Esophagus (tissue), 2 donors: Measurements from ENCODE around the gene TCIRG1. TPM values are rescaled to one million over a fixed set of nuclear protein-coding genes. Genes with fewer than 3 reads are reported as not detected.

Experiments
- H3K27ac ChIP-seq, 2 donors: one replicate each; pipeline ENCODE4 v1.5.1; 2013; ENCODE audit warnings: low read depth in 2 of 2, mild to moderate bottlenecking in 2 of 2, inconsistent platforms in 1 of 2, low read length in 1 of 2, moderate library complexity in 1 of 2
- H3K27me3 ChIP-seq, 2 donors: one replicate each; pipeline ENCODE4 v1.6.1; 2013; ENCODE audit warnings: low read length in 2 of 2, control low read depth in 1 of 2, mild to moderate bottlenecking in 1 of 2; ENCODE audit not compliant: insufficient read depth in 2 of 2, control insufficient read depth in 1 of 2
- H3K36me3 ChIP-seq, 2 donors: one replicate each; pipeline ENCODE4 v1.6.1; 2013; ENCODE audit warnings: low read length in 1 of 2; ENCODE audit not compliant: control insufficient read depth in 2 of 2, insufficient read depth in 2 of 2
- H3K4me1 ChIP-seq, 2 donors: one replicate each; pipeline ENCODE4 v1.6.1; 2013; ENCODE audit warnings: low read length in 1 of 2; ENCODE audit not compliant: control insufficient read depth in 2 of 2, insufficient read depth in 2 of 2
- H3K4me3 ChIP-seq, 2 donors: one replicate each; pipeline ENCODE4 v1.5.1; 2013; ENCODE audit warnings: low read length in 2 of 2, mild to moderate bottlenecking in 2 of 2, low read depth in 1 of 2, moderate library complexity in 1 of 2
- H3K9me3 ChIP-seq, 2 donors: one replicate each; pipeline ENCODE4 v1.6.1; 2013; ENCODE audit warnings: mild to moderate bottlenecking in 2 of 2, low read depth in 1 of 2, low read length in 1 of 2, moderate library complexity in 1 of 2; ENCODE audit not compliant: control insufficient read depth in 2 of 2, insufficient read depth in 1 of 2
- WGBS, 2 donors: extraction: QIAGEN DNeasy Blood & Tissue Kit; methylation state at CpG; one replicate each; pipeline ENCODE4 v1.1.7; 2013; 5-methylcytosine and 5-hydroxymethylcytosine counted together
- polyA plus RNA-seq, 2 donors: library from polyadenylated mRNA; stranded (reverse); fragments of 200-250 nt; gene quantifications; one replicate each; pipeline ENCODE4 v1.2.3, GENCODE V29; 2013
- donor health status: healthy with polysubstance abuse.
- donor health status: Bipolar disorder and iron deficiency.

TCIRG1 gene
- polyA plus RNA-seq, 2 donors: 51.0 to 74.0 TPM

DNA sequence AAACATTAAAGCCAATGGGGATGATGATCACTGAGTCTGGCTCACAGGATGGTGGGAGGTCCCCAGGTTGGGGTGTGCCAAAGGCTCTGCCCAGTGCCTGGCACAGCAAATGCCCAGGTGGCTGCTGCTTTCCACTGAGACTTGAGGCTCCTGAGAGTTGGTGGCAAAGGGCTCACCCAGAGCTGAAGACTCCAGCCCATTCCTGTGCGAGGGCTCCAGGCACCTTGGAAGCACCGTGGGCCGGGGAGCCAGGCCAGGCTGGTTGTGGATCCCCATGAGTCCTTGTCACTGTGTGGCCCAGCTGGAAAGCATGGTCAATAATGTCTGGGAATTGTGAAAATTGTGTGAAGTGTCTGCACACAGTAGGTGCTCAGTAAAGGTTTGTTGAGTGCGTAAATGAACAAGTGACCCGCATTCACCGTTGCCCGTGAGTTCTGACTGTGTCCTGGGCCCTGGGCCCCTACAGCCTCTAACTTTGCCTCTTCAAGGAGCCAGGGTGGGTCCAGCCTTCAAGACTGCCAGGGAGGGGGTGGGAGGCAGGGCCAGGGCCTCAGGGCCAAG is 32.1 kb upstream of the TCIRG1 start:
- no peaks in the 10 kb centered on the region for H3K27me3 ChIP-seq
- no peak overlapping the region for H3K4me3 ChIP-seq
- 96% methylated on average over 7 of the region's 7 CpGs for WGBS, 2 donors
- peaks cover 0 to 24% of the 10 kb centered on the region in 2 donors for H3K4me1 ChIP-seq
- no peaks in the 10 kb centered on the region for H3K9me3 ChIP-seq
- no peaks in the 10 kb centered on the region for H3K36me3 ChIP-seq
- no peak overlapping the region for H3K27ac ChIP-seq

DNA sequence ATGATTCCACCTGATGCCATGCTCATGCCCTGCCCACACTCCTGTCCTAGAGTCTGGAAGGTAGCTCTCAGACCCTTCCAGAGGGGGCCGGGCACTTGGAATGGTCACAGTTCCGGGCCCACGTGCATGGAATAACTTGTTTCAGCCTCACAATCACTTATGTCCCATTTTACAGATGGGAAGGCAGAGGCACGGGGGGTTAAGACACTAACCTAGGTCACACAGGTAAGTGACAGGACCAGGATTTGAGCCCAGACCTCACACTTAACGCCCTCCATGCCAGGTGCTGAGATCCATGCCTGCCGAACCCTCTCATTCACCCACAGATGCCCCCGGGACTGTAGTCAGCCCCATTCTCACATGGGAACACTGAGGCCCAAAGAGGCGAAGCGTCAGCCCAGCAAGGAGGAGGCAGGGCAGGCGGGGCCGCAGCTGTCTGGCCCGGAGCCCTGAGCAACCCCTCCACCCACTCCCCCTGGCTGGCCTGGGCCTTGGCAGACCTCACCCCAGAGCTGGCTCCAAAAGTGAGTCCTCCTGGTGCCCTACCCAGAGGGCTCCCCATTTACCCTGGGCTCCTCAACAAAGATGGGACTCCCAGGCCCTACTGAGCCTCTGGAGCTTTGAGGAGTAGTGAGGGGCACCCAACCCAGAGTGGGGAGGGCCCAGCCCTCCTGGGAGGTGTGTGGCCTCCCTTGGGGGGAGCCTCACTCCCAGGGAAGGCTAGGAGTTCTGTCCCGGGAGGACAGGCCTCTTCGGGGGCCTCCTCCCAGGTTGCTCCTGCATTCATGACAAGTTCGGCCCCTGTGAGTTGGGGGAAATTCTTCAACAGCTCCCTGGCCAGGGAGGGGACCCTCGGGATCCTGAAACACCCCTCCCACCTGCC is 31.1 kb upstream of the TCIRG1 start:
- no peak overlapping the region for H3K4me3 ChIP-seq
- no peak overlapping the region for H3K27ac ChIP-seq
- no peaks in the 10 kb centered on the region for H3K27me3 ChIP-seq
- 79 to 84% methylated on average over 16 of the region's 16 CpGs for WGBS, 2 donors
- H3K9me3 ChIP-seq: no peaks in the 10 kb centered on the region
- H3K4me1 ChIP-seq: peaks cover 0 to 20% of the 10 kb centered on the region in 2 donors
- H3K36me3 ChIP-seq: no peaks in the 10 kb centered on the region

DNA sequence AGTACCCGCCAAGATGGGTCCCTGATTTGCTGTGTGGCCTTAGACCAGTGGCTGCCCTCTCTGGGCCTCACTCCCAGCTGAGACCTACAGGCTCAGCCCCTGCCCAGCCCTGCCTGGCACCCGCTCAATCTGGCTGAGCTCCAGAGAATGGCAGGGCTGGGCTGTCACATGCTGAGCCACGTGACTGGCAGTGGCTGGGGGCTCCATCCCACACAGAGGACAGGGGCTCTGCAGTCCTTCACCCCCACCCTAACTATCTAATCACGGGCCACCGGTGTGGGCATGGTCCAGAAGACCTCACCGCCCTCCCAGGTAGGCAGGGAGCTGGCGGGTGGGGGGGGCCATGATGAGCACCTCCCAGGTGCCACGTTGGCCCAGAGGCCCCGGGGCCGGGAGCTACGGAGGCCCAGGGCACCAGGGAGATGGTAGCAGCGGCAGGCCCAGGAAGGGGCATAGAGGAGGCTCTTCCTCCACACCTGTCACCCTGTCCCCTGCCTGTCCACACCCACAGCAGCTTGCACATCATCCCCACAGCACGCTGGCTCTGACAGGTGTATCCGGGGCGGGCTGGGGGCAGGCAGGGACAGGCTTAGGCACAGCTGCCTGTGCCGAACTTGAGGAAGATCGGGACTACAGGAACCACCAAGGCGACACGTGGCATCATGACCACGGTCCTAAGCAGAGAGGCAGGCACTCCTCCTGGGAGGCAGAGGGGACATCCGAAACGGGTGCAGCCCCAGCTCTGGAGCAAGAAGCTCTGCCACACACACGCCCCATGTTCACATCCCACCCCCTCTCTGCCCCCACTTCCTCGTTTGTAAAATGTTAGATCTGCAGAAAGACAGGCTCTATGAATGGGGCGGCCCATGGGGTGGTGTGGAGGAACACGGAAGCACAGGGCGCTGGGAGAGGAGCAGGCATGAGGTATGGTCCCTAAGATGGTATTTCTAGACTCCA is 30.2 kb upstream of the TCIRG1 start:
- Histone ChIP-seq H3K9me3 (no peaks in the 10 kb centered on the region), H3K4me1 (peaks cover 0 to 17% of the 10 kb centered on the region in 2 donors), H3K4me3 (no peak overlapping the region), H3K27me3 (no peaks in the 10 kb centered on the region), H3K36me3 (no peaks in the 10 kb centered on the region), H3K27ac (peak overlapping the region in 1 of 2 donors; percentile 68)
- WGBS, 2 donors: 50 to 54% methylated on average over 24 to 27 of the region's 27 CpGs

DNA sequence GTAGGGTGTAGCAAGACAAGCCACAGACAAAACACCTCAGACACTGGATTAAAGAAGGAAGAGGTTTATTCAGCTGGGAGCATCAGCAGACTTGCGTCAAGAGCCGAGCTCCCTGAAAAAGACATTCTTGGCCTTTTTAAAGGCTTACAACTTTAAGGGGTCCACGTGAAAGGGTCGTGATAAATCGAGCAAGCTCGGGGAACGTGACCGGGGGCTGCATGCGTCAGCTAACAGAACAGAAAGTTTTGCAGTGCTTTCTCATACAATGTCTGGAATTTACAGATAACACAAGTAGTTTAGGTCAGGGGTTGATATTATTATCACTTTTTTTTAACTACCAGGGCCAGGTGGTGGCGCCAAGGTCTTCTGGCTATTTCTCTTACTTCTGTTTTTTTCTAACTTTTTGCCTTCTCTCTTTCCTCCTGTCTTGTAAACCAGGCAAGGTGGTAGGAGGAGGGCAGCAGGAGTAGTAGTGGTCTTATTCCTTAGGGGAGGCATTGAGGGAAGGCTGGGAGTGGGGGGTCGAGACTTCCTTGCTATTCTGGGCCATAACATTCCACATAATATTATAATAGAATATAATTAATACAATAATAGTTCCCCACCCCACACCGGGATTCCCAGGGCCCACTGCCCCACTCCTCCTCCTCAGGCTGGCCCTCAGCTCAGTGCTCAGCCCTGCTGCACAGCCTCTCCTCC is 29.3 kb upstream of the TCIRG1 start:
- Histone ChIP-seq H3K4me3 (no peak overlapping the region), H3K27me3 (no peaks in the 10 kb centered on the region), H3K9me3 (no peaks in the 10 kb centered on the region), H3K36me3 (no peaks in the 10 kb centered on the region), H3K27ac (peak overlapping the region; percentile 81 to 84), H3K4me1 (peaks cover 0 to 23% of the 10 kb centered on the region in 2 donors)
- 54 to 72% methylated on average over 12 of the region's 12 CpGs for WGBS, 2 donors

DNA sequence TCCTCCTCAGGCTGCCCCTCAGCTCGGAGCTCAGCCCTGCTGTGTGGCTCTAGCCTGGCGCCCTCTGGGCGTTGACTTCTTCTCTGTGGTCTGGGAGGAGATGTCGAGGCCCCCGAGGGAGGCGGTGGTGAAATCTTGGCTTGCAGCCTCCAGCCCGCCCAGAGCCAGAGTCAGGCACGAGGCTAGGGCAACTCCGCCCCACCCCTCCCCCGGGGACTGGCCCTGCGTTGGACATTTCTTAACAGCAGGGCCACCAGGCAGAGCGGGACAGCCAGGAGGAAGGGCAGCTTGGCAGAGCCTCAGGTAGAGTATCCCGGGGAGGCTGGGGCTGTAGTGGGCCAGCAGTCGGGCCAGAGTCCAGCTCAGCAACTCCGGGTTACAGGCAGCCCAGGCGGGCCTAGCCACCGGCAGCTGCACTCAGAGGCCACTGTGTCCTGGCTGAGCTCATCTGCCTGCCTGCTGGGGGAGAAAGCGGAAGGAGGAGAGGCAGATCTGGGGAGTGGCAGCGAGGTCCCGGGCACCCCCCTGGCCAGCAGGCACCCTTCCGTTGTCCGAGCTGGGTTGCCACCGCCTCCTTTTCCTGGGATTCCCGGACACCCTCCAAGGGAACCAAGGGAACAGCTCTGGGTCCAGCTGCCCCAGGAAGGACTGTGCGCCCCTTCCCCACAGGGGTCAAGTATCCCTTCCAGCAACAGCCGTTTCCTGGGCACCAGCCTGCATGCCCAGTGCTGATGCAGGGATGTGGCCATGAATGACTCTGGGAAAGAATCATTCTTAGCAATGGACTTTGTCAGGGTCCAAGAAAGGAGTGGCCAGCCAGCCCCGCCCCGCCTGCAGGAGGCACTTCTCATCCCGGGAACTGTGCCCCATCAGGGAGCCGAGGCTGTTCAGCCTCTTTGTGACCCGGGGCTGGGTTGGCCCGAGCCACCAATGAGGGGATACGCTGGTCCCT is 28.5 kb upstream of the TCIRG1 start, which contains the start of gene ALDH3B1:
Gene ALDH3B1 (plus strand): TSS at position 238 of the 952 bp plus-strand sequence. CDS start 4,971 bp downstream, outside the sequence.
- Histone ChIP-seq H3K4me1 (peaks cover 3 to 29% of the 10 kb centered on the region in 2 donors), H3K27ac (peak within 1 kb of the TSS; percentile 81 to 84), H3K9me3 (no peaks in the 10 kb centered on the region), H3K4me3 (peak within 1 kb of the TSS in 1 of 2 donors; percentile 27), H3K36me3 (no peaks in the 10 kb centered on the region), H3K27me3 (no peaks in the 10 kb centered on the region)
- WGBS, 2 donors: 24 to 28% methylated on average over 33 of the region's 33 CpGs

DNA sequence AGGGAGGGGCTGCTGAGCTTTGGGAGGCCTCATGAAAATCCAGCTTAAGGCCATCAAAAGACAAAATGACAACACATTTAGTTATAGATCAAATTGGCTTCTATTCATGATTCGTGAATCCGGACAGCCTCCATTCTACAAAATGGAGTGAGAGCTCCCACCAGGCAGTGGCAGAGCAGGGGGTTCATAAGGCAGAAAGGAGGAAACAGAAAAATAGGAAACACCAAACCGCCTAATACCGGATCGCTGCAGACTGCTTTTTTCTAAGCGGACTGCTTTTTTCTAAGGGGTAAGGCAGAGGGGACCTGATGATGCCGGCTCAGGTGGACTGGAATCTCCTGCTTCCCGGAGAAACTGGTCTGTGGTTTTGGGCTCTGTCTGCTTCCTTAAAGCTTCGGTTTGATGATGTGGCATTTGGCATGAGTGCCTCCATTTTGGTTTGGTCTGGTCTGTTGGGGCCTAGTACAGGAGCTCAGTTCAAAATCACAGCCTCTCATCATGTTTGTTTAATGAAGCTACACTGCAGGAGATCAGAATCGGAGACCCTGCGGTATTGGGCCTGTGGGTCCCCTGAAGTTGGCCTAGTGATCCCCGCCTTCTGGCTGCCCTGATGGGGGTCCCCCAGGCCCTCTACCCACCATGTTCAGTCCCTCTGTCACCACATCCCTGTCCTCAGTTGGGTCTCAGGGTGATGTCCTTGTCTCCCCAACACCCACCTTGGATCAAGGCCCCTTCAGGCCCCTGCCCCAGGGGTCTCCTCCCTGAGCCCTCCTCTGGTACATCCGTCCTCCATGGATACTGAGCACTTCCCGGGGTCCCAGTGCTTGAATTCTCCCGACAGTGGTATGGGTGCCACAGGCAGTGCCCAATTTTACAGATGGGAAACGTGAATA is 27.5 kb upstream of the TCIRG1 start:
- 83 to 85% methylated on average over 16 of the region's 16 CpGs for WGBS, 2 donors
- Histone ChIP-seq H3K36me3 (no peaks in the 10 kb centered on the region), H3K27ac (peak overlapping the region in 1 of 2 donors; percentile 84), H3K4me3 (no peak overlapping the region), H3K27me3 (no peaks in the 10 kb centered on the region), H3K4me1 (peaks cover 3 to 33% of the 10 kb centered on the region in 2 donors), H3K9me3 (no peaks in the 10 kb centered on the region)

DNA sequence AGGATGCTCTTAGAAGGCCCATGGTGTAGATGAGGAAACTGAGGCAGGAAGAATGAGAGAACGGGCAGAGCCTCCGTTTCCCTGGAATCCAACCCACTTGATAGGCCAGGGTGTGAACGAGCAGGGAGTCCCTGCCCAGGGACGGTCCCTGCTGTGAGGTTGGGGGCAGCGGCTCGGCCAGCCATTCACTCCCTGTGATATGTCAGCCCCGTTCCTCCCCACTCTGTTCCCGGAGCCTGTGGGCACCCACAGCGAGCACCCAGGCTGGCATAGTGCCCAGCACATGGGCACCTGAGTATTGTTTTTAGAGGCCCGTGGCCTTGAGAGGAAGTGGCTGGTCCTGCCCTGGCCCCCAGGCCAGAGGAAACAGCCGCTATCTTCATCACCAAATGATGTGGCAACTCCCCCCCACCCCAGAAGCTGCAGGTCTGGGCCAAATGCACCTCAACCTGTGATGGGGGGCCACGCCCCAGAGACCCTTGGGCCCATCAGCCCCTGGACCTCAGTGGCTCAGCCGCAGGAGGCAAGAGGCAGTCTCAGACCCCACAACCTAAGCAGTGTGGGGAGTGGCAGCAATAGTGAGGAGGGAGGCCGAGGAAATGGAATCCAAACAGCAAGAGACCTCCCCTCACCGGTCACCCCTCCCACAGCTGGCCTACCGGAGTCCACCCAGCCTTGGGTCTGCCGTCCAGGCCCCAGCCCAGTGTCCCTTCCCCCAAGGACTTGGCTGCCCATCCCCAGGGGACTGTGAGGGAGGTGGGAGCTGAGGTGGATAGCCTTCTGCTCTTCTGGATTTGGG is 26.6 kb upstream of the TCIRG1 start:
- Histone ChIP-seq H3K4me1 (peaks cover 3 to 42% of the 10 kb centered on the region in 2 donors), H3K27ac (no peak overlapping the region), H3K36me3 (no peaks in the 10 kb centered on the region), H3K9me3 (no peaks in the 10 kb centered on the region), H3K27me3 (no peaks in the 10 kb centered on the region), H3K4me3 (no peak overlapping the region)
- 86% methylated on average over 17 of the region's 17 CpGs for WGBS, 2 donors
